Right renal pelvis (tissue), 4 donors: Measurements from ENCODE around the gene CCDC150. TPM values are rescaled to one million over a fixed set of nuclear protein-coding genes. Genes with fewer than 3 reads are reported as not detected.
"Not testable (repeated sequence)": the region's sequence is repeated elsewhere in the genome, so short reads cannot be mapped to it uniquely, and the experiment has no call there.

Experiments used
- DNase-seq, 4 donors: peaks; one replicate each; pipeline ENCODE4 v3.0.0-alpha.2; 2013; ENCODE audit warnings: low read depth in 4 of 4, low spot score in 3 of 4, missing footprints in 1 of 4
- polyA plus RNA-seq, 4 donors: library from polyadenylated mRNA; unstranded; fragments of 120-200 nt; gene quantifications; one replicate each; pipeline ENCODE4 v1.2.1, GENCODE V29; 2013; ENCODE audit not compliant: insufficient read length in 4 of 4

Gene CCDC150
- polyA plus RNA-seq = 10 to 100 TPM; 16.7 to 22.6 (median 20.9) TPM

DNA sequence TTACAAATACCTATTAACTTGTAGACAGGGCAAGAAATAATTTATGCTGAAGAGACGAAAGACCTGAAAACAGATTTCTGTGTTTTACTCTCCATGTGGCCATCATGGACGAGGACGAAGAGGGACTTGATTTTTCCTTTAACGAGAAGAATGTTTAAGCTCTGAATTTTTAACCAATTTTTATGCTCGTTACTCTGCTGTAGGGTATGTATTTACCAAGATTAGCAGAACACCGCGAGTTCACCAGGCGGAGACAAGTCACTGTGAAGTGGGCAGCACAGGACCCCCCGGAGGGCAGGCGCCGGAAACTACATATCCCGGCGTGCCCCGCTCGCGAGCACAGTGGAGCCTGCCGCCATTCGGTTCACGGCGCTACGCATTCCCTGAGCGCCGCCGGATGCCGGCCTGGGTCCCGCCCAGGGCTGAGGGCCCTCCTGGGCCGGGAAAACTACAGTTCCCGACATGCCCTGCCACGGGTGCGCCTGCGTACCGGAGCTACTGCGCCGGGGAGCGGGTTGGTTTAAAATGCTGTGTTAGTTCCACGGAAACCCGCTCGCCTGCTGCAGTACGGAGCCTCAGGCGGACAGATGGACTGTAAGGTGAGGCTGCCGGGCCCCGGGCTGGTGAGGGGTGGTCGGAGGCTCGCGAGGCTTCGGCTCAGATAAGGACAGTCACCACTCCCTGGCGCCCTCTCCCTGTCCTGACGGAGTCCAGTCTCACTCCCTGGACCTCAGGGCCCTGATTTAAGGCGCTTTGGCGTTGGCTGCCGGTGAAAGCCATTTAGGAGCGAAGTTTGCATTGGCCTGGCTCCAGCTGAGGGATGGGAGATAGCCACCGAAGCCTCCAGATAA is at the start of gene CCDC150:
Gene CCDC150, plus strand, starts transcription at position 536 of the 851 bp plus-strand sequence. Its CDS starts 52 bp downstream, at position 588.
- DNase-seq = peak; percentile 86 to 89 (median 88)

DNA sequence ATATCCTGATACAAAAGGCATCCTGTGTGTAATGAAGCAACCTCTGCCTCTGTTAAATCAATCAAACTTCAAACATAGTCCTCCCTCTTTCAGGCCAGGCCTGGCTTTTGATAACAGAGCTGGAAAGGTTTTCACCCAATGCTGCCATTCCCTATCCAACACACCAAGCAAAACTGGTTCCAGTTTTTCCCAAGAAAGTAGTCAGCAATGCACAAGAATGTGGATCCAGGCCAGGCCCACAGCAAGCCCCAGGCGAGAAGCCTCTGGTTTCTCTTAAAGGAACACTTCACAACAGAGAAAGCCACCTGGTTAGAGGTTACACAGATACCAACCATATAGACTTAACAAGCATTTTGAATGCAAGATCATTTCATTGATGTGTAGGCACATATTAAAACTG is 49.2 kb upstream of the CCDC150 start:
- no peak for DNase-seq

DNA sequence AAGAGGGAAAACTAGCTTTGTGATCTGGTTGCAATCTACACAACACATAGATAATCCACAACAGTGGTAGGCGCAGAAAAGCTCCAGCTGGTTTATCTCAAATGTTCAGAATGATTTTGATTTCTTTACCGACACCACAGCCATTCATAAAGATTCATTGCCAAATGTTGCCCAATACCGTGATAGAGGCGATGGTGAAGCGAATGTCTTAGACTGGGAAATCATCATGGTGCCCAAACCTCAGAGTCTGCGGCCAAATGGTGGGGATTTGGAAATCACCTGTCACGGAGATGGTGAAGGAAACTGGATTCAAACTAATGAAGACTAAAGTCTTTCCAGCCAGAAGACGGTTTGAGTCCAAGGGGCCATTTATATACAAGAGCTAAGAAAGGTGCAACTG is 48.5 kb upstream of the CCDC150 start:
- DNase-seq = no peak

GRCh38 chr2:196591621-196592022 is 47.9 kb upstream of the CCDC150 start:
- DNase-seq = no peak

GRCh38 chr2:196592331-196592910 is 47.1 kb upstream of the CCDC150 start:
- DNase-seq = peak; percentile 25 to 42 (median 30)

DNA sequence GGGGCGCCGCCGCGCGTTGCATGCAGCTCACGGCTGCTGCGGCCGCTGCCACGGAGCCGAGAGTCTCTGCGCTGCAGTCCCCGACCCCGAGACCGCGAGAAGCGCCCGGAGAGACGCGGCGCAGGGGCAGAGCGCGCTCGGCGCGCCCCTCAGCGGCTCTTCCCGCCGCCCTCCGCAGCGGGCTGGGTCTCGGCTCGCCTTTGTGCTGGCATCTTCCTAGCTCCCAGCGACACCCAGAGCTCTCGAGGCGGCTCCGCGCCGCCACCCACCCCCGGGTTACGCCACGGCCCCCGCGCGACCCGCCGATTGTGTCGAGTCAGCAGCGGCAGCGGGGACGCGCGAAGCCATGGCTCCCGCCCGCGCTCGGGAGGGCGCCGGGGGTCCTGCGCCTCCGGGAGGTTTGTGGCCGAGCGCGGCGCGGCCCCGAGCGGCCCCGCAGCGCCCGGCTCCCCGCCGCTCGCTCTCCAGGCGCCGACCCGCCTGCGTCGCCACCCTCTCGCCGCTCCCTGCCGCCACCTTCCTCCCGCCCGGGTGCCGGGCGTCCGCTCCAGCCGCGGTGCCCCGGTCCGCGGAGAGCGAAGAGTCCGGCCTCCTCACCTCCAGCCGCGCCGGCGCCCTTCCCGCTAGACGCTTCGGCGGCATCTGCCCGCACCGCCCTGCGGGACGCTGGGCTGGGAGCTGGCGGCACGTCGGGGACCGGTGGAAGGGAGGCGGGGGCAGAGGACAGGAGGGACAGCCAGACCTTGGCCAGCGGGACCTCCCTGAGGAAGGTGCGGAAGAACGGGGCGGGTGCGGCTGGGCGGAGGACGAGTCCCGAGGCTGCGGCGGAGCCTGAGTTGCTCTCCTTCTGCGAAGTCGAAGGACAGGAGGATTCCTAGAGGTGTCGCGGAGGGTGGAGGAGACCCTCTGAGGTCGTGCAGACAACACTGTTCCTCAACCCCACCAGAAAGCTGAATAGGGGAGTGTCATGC is 46.3 kb upstream of the CCDC150 start, which contains the start of gene HECW2:
Gene HECW2, minus strand, starts transcription at position 644 of the 971 bp plus-strand sequence.
- DNase-seq = peak; percentile 33 to 63 (median 50)

GRCh38 chr2:196594158-196594557 is 45.4 kb upstream of the CCDC150 start:
- no peak for DNase-seq

- DNase-seq = no peak
These were observed 42.0 kb upstream of the CCDC150 start for GRCh38 chr2:196597531-196597930.

- DNase-seq = no peak
These were observed 41.1 kb upstream of the CCDC150 start for GRCh38 chr2:196598412-196598811.

- no peak for DNase-seq
These were observed 40.7 kb upstream of the CCDC150 start for GRCh38 chr2:196598846-196599245.

GRCh38 chr2:196601430-196602306 is 37.8 kb upstream of the CCDC150 start:
- DNase-seq = no peak

- no peak for DNase-seq
These were observed 35.3 kb upstream of the CCDC150 start for GRCh38 chr2:196604196-196604595.

GRCh38 chr2:196606516-196606915 is 33.0 kb upstream of the CCDC150 start:
- DNase-seq = no peak

GRCh38 chr2:196607073-196607472 is 32.4 kb upstream of the CCDC150 start:
- no peak for DNase-seq

DNA sequence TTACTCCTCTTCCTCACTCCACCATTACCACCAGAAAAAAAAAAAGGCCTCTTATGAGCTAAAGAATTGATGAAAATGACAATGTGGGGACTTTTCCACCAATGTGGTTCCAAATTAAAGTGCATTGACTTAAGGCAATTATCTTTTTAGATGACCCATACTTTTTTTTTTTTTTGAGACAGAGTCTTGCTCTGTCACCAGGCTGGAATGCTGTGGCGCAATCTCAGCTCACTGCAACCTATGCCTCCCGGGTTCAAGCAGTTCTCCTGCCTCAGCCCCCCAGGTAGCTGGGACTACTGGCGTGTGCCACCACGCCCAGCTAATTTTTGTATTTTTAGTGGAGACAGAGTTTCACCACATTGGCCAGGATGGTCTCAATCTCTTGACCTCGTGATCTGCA is 31.6 kb upstream of the CCDC150 start:
- DNase-seq = not testable (repeated sequence)

DNA sequence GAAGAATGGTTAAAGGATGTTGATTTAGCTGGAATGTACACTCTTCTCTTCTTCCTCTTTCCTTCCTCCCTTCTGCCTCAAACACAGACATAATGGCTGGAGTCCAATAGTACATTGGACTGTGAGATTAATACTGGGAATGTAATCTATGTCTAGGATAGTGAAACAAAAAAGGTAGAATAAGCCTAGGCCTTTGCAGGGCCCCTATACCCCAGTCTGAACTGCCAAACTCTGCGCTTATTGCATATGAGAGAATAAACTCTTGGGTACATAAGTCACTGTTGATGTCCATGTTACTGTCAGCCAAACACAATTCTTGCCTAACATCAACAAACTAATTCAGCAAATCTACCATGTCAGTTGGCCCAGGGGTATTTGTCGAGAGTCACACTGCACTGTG is 29.7 kb upstream of the CCDC150 start:
- DNase-seq = no peak

- DNase-seq = no peak
These were observed 28.7 kb upstream of the CCDC150 start for GRCh38 chr2:196610796-196611195.

DNA sequence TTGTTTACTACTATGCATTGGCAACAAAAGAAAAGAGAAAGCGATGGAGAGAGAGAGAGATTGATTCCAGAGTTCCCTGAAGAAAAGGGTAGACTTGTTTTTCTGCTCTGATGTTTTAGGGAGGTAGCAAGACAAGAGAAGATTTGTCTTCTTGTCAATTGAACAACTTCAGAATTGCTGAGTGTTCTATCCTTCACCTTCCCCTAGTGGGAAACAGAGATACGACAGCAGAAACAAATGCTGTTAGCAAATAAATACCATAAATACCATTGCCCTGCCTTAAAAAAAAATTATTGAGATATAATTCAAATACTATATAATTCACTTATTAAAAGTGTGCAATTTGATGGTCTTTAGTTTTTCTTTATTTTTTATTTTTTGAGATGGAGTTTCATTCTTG is 26.2 kb upstream of the CCDC150 start:
- no peak for DNase-seq

GRCh38 chr2:196617430-196617829 is 22.1 kb upstream of the CCDC150 start:
- no peak for DNase-seq

DNA sequence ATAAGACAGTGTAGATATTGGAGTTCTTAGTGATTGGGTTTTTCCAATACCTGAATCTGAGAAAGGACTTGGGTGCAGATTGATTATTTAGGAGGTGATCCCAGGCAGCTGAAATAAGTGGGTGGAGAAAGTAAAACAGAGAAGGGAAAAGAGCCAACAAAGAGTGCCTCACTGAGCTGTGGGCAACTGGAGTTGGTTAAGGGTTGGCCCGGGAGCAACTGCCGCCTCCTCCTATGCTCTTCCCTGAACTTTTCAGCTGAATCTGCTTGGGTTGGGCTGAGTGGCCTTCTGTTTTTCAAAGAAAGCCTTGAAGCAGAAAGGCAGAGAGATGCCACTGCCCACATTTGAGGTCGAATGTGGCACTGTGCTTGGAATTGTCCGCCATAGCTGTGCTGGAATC is 20.9 kb upstream of the CCDC150 start:
- no peak for DNase-seq
